HG02970 (cell line): ENCODE results near the gene ILKAP.

Source experiments
- ATAC-seq: cut with Tn5 transposase; IDR thresholded peaks from one replicate; pipeline ENCODE4 v1.9.1; 2021; ENCODE audit warnings: mild to moderate bottlenecking, moderate library complexity, moderate number of reproducible peaks; ENCODE audit not compliant: unreplicated experiment, low FRiP score

Gene ILKAP

GRCh38 chr2:238138331-238139195 lies 64.9 kb downstream of the ILKAP start, which contains the start of gene KLHL30:
Gene KLHL30 (plus strand): TSS chr2:238138668. CDS start chr2:238140755, 2,087 bp downstream.
- ATAC-seq, result no peak

GRCh38 chr2:238137885-238138284 lies 65.6 kb downstream of the ILKAP start:
- no peak for ATAC-seq

- no peak for ATAC-seq
Measured at GRCh38 chr2:238136820-238137537, 66.5 kb downstream of the ILKAP start.

GRCh38 chr2:238135601-238136150 lies 67.8 kb downstream of the ILKAP start:
- ATAC-seq, result no peak

GRCh38 chr2:238134393-238134785 lies 69.1 kb downstream of the ILKAP start:
- no peak for ATAC-seq

- no peak for ATAC-seq
Measured at GRCh38 chr2:238133499-238134392, 69.7 kb downstream of the ILKAP start.

- ATAC-seq, result no peak
Measured at GRCh38 chr2:238132463-238133450, 70.7 kb downstream of the ILKAP start.

- no peak for ATAC-seq
Measured at GRCh38 chr2:238131761-238132462, 71.6 kb downstream of the ILKAP start.

GRCh38 chr2:238130696-238131628 lies 72.5 kb downstream of the ILKAP start:
- no peak for ATAC-seq

- ATAC-seq, result no peak
Measured at GRCh38 chr2:238130111-238130695, 73.3 kb downstream of the ILKAP start.

- no peak for ATAC-seq
Measured at GRCh38 chr2:238129166-238130010, 74.1 kb downstream of the ILKAP start.

- no peak for ATAC-seq
Measured at GRCh38 chr2:238128534-238129001, 74.9 kb downstream of the ILKAP start.

- ATAC-seq, result no peak
Measured at GRCh38 chr2:238128061-238128440, 75.4 kb downstream of the ILKAP start.

- ATAC-seq, result no peak
Measured at GRCh38 chr2:238127165-238128060, 76.1 kb downstream of the ILKAP start.

GRCh38 chr2:238126775-238127164 lies 76.7 kb downstream of the ILKAP start:
- ATAC-seq, result no peak
